Stimulated activated naive CD8-positive, alpha-beta T cell treated with anti-CD3 and anti-CD28 coated beads, Interleukin-15, Interleukin-2, amounts not matched to agents 100 U/mL and 50 U/mL, for 24 hours (primary cell): ENCODE measurements around the gene TRAPPC12.
"Not testable (repeated sequence)": the region's sequence is repeated elsewhere in the genome, so short reads cannot be mapped to it uniquely, and the experiment has no call there.

Experiments used
- ATAC-seq: fragments of 150-1000 bp; cut with Tn5 transposase; one replicate; pipeline ENCODE4 v1.10.0; 2021
- DNase-seq: peaks from one replicate; pipeline ENCODE4 v3.0.0; 2021

Gene TRAPPC12

GRCh38 chr2:3369340-3370181, 9.9 kb upstream of the TRAPPC12 start:
- DNase-seq, ATAC-seq: not testable (repeated sequence)

- no peak for ATAC-seq
Measured at GRCh38 chr2:3376821-3377220, 2.7 kb upstream of the TRAPPC12 start.

GRCh38 chr2:3377279-3377611, 2.2 kb upstream of the TRAPPC12 start:
- ATAC-seq (peak; percentile 44), DNase-seq (no peak)

More at GRCh38 chr2:3376821-3377220, 2.7 kb upstream of the TRAPPC12 start:
- no peak for DNase-seq

GRCh38 chr2:3377612-3378432, 1.7 kb upstream of the TRAPPC12 start, which contains the start of gene EIPR1:
Gene EIPR1 (minus strand): TSS chr2:3377818. CDS start chr2:3377689, 129 bp downstream.
- DNase-seq, result peak; percentile 96
- peak; percentile 86 for ATAC-seq

- DNase-seq (no peak), ATAC-seq (no peak)
Measured at GRCh38 chr2:3379339-3379646, 201 bp upstream of the TRAPPC12 start.

- no peak for ATAC-seq
- DNase-seq, result no peak
Measured at GRCh38 chr2:3386448-3386958, 7.0 kb downstream of the TRAPPC12 start.

GRCh38 chr2:3387011-3387410, 7.5 kb downstream of the TRAPPC12 start:
- no peak for ATAC-seq
- DNase-seq, result no peak

- no peak for DNase-seq
- ATAC-seq, result no peak
Measured at GRCh38 chr2:3387644-3388411, 8.3 kb downstream of the TRAPPC12 start.

- DNase-seq (no peak), ATAC-seq (no peak)
Measured at GRCh38 chr2:3388412-3388738, 8.9 kb downstream of the TRAPPC12 start.

GRCh38 chr2:3389193-3389592, 9.7 kb downstream of the TRAPPC12 start:
- no peak for DNase-seq
- no peak for ATAC-seq

- no peak for DNase-seq
- ATAC-seq, result no peak
Measured at GRCh38 chr2:3390041-3390440, 10.5 kb downstream of the TRAPPC12 start.

- DNase-seq, result no peak
- ATAC-seq, result no peak
Measured at GRCh38 chr2:3392216-3392615, 12.7 kb downstream of the TRAPPC12 start.

- ATAC-seq (no peak), DNase-seq (no peak)
Measured at GRCh38 chr2:3396920-3397559, 17.5 kb downstream of the TRAPPC12 start.

GRCh38 chr2:3398857-3399256, 19.4 kb downstream of the TRAPPC12 start:
- DNase-seq (no peak), ATAC-seq (no peak)

- no peak for DNase-seq
Measured at GRCh38 chr2:3399381-3399780, 19.9 kb downstream of the TRAPPC12 start.

GRCh38 chr2:3399829-3400228, 20.3 kb downstream of the TRAPPC12 start:
- DNase-seq, result no peak
- no peak for ATAC-seq

More at GRCh38 chr2:3399381-3399780, 19.9 kb downstream of the TRAPPC12 start:
- no peak for ATAC-seq

GRCh38 chr2:3403587-3404334, 24.3 kb downstream of the TRAPPC12 start:
- DNase-seq, result no peak
- ATAC-seq, result no peak

- DNase-seq, result no peak
- ATAC-seq, result no peak
Measured at GRCh38 chr2:3404349-3404894, 24.9 kb downstream of the TRAPPC12 start.

- no peak for DNase-seq
- ATAC-seq, result no peak
Measured at GRCh38 chr2:3405307-3405706, 25.8 kb downstream of the TRAPPC12 start.

- ATAC-seq, result no peak
- DNase-seq, result no peak
Measured at GRCh38 chr2:3405876-3406275, 26.4 kb downstream of the TRAPPC12 start.

- no peak for DNase-seq
- no peak for ATAC-seq
Measured at GRCh38 chr2:3406501-3406900, 27.0 kb downstream of the TRAPPC12 start.
